K562 (cell line): ENCODE results near the gene AGAP1.

ENCODE experiments used
- CUX1 ChIP-seq: fragments of 200-800 bp; sonication (Bioruptor generic); IDR thresholded peaks from 2 replicates; pipeline ENCODE4 v1.6.1; 2016; ENCODE audit warnings: missing genetic modification characterization, missing compliant biosample characterization
- PHF8 ChIP-seq: fragments of 200-600 bp; sonication (generic); IDR thresholded peaks from 2 replicates; pipeline ENCODE4 v1.6.1; 2012; ENCODE audit warnings: mixed run types, mild to moderate bottlenecking, inconsistent platforms, low read length, moderate library complexity, borderline replicate concordance

GRCh38 chr2:235765181-235765820, 271.5 kb downstream of the AGAP1 start:
- TF ChIP-seq PHF8: no peak
- no peak for TF ChIP-seq CUX1 (CRISPR knock-in tag)
